WERI-Rb-1 (cell line): Measurements from ENCODE around the gene INPP4A.

ENCODE experiments used
- DNase-seq: peaks from one replicate; pipeline ENCODE4 v3.0.0-alpha.2; 2020
- H3K27ac ChIP-seq: fragments of 250-450 bp; sonication (Bioruptor Pico); 2 replicates; pipeline ENCODE4 v1.5.1; 2020; ENCODE audit warnings: mild to moderate bottlenecking, moderate library complexity
- H3K27me3 ChIP-seq: fragments of 250-450 bp; sonication (Bioruptor Pico); 2 replicates; pipeline ENCODE4 v1.5.1; 2021; ENCODE audit warnings: mild to moderate bottlenecking, low read depth, moderate library complexity; ENCODE audit not compliant: insufficient read depth, severe bottlenecking
- H3K36me3 ChIP-seq: fragments of 250-450 bp; sonication (Bioruptor Pico); 2 replicates; pipeline ENCODE4 v1.5.1; 2020; ENCODE audit warnings: mild to moderate bottlenecking, moderate library complexity
- H3K4me3 ChIP-seq: 2 replicates; pipeline ENCODE4 v1.5.1; 2011; ENCODE audit warnings: low read depth, mild to moderate bottlenecking, control low read depth, low read length
- H3K9me3 ChIP-seq: fragments of 250-450 bp; sonication (Bioruptor Pico); 2 replicates; pipeline ENCODE4 v1.5.1; 2021; ENCODE audit warnings: mild to moderate bottlenecking, moderate library complexity; ENCODE audit not compliant: severe bottlenecking
- TF ChIP-seq, protein P1 (sequence below): IDR thresholded peaks from 2 replicates; pipeline ENCODE4 v1.5.1; 2011; ENCODE audit warnings: low read depth, mild to moderate bottlenecking, control low read depth, inconsistent platforms, low read length

INPP4A gene

GRCh38 chr2:98500561-98500960 lies 55.9 kb downstream of the INPP4A start:
- Histone ChIP-seq H3K36me3 (no peaks in the 10 kb centered on the region), H3K27me3 (no peaks in the 10 kb centered on the region)

DNA sequence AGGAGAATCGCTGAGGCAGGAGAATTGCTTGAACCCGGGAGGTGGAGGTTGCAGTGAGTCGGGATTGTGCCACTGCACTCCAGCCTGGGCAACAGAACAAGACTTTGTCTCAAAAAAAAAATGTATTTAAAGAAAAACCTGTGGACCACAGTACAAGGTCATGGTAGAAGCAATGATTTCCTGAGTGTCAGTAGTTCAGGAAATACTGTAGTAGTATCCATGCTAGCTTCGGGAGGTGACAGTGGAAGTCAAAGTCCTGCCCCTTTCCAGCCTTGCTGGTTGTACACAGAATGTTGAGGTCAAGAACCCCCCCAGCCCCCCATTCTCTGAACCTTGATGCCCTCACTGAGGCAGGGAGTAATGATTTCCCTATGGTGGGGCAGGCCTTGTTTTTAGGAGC lies 56.6 kb downstream of the INPP4A start:
- Histone ChIP-seq H3K9me3 (peaks cover 7% of the 10 kb centered on the region), H3K27ac (no peak overlapping the region), H3K27me3 (no peaks in the 10 kb centered on the region), H3K4me3 (no peak overlapping the region), H3K36me3 (no peaks in the 10 kb centered on the region)
- TF ChIP-seq, protein P1, sequence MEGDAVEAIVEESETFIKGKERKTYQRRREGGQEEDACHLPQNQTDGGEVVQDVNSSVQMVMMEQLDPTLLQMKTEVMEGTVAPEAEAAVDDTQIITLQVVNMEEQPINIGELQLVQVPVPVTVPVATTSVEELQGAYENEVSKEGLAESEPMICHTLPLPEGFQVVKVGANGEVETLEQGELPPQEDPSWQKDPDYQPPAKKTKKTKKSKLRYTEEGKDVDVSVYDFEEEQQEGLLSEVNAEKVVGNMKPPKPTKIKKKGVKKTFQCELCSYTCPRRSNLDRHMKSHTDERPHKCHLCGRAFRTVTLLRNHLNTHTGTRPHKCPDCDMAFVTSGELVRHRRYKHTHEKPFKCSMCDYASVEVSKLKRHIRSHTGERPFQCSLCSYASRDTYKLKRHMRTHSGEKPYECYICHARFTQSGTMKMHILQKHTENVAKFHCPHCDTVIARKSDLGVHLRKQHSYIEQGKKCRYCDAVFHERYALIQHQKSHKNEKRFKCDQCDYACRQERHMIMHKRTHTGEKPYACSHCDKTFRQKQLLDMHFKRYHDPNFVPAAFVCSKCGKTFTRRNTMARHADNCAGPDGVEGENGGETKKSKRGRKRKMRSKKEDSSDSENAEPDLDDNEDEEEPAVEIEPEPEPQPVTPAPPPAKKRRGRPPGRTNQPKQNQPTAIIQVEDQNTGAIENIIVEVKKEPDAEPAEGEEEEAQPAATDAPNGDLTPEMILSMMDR = no peak
- no peak for DNase-seq

More at GRCh38 chr2:98500561-98500960, 55.9 kb downstream of the INPP4A start:
- Histone ChIP-seq H3K27ac (no peak overlapping the region), H3K9me3 (peaks cover 7% of the 10 kb centered on the region), H3K4me3 (no peak overlapping the region)
- TF ChIP-seq, protein P1 = no peak
- no peak for DNase-seq

DNA sequence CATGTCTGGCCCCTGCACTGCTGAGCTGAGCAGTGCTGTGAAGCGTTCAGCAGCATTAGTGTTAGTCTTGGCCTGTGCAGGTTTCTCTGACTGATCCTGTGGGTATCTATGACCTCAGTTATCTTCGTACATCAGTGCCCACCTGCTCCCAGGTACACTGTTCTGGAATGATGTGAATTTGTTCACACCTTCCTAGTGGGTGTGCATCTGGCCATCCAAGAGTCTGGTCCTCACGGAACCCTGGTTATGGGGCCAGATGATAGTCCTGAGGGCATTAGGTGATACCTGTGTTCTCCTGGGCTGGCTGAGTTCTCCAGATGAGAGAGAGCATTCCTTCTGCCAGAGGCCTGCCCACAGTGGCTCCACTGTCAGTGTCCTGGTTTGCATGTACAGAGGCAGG lies 57.2 kb downstream of the INPP4A start:
- H3K36me3 ChIP-seq = no peaks in the 10 kb centered on the region
- peaks cover 3% of the 10 kb centered on the region for H3K9me3 ChIP-seq
- H3K27ac ChIP-seq = no peak overlapping the region

GRCh38 chr2:98502556-98503335 lies 58.1 kb downstream of the INPP4A start:
- Histone ChIP-seq H3K4me3 (no peak overlapping the region), H3K27ac (no peak overlapping the region), H3K9me3 (no peaks in the 10 kb centered on the region), H3K36me3 (no peaks in the 10 kb centered on the region), H3K27me3 (no peaks in the 10 kb centered on the region)
- TF ChIP-seq, protein P1 = no peak
- no peak for DNase-seq

More for the DNA sequence above, 57.2 kb downstream of the INPP4A start:
- Histone ChIP-seq H3K4me3 (no peak overlapping the region), H3K27me3 (no peaks in the 10 kb centered on the region)
- no peak for DNase-seq
- TF ChIP-seq, protein P1 = no peak

DNA sequence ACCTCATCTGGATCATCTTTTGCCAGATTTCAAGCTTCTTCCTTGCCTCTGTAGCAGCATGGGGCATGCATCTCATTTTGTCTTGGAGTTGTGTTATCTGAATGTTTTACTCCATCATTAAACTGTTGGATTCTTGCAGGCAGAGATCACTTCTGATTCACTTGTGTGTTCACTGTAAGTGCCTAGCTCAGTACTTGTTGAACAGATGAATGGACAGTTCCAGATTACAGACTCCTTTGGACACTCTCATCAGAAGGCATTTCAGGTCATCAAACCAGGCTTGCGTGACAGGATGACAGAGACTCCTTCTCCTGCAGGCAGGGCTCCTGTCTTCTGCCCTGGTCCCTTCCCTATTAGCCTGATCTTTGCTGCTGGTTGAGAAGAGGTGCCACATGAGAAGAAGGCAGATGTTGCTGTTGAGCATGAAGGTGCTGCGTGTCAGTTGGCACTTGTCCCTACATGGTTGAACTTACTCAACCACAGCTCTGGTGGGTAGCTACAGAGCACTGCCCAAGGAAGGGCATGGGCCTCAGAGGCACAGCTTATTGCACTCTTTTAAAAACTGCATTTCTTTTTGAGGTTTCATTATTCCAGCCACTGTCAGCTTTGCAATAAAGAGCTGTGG lies 58.9 kb downstream of the INPP4A start:
- H3K9me3 ChIP-seq = no peaks in the 10 kb centered on the region
- H3K27ac ChIP-seq = no peak overlapping the region
- no peaks in the 10 kb centered on the region for H3K36me3 ChIP-seq
- TF ChIP-seq, protein P1 = no peak
- H3K4me3 ChIP-seq = no peak overlapping the region
- H3K27me3 ChIP-seq = no peaks in the 10 kb centered on the region
- DNase-seq = no peak
